GM21825 (cell line): ENCODE data around the gene UNCX.
"Not testable (repeated sequence)": the region's sequence is repeated elsewhere in the genome, so short reads cannot be mapped to it uniquely, and the experiment has no call there.

Source experiments
- ATAC-seq: cut with Tn5 transposase; IDR thresholded peaks from one replicate; pipeline ENCODE4 v1.9.1; 2021; ENCODE audit warnings: mild to moderate bottlenecking, moderate library complexity; ENCODE audit not compliant: unreplicated experiment

UNCX gene

DNA sequence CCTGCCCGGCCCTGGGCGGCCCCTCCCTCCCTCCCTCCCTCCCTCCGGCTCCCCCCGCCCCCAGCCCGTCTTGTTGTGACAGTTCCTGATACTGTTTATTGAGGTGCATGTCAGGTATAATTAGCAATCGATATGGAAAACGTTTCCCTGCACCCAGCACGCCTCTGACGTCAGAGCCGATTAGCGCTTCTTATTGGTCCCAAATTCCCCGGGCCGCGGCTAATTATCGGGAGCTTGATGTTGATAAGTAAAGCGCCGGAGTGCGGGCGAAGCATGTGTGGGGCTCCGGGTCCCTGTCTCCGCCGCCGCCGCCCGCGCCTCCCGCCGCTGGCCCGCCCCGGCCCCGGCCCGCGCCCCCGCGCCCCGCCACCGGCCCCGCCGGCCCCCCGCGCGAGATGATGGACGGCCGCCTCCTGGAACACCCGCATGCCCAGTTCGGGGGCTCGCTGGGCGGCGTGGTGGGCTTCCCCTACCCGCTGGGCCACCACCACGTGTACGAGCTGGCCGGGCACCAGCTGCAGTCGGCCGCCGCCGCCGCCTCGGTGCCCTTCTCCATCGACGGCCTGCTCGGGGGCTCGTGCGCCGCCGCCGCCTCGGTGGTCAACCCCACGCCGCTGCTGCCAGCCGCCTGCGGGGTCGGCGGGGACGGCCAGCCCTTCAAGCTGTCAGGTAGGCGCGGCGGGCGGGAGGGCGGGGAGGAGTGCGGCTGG, at the start of gene UNCX:
TSS of gene UNCX (plus strand) at position 250 of the 710 bp plus-strand sequence. CDS start at position 396, 146 bp downstream.
- no peak for ATAC-seq

DNA sequence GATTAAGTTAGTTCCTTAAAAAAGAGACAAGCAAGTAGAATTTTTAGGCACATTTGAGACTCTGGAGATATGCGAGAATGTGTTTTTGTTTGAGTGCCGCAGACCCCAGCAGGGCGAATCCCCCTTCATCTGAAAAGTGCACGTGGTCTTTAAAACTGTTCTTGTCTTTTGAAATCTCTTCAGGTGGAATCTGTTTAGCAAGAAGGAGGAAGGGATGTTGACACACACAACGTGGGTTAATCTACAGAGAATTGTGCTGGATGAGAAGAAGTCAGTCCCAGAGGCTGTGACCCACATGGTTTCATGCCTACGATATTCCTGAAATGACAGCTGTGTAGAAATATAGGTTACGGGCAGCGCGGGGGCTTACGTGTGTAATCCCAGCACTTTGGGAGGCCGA, 45.5 kb upstream of the UNCX start:
- no peak for ATAC-seq

DNA sequence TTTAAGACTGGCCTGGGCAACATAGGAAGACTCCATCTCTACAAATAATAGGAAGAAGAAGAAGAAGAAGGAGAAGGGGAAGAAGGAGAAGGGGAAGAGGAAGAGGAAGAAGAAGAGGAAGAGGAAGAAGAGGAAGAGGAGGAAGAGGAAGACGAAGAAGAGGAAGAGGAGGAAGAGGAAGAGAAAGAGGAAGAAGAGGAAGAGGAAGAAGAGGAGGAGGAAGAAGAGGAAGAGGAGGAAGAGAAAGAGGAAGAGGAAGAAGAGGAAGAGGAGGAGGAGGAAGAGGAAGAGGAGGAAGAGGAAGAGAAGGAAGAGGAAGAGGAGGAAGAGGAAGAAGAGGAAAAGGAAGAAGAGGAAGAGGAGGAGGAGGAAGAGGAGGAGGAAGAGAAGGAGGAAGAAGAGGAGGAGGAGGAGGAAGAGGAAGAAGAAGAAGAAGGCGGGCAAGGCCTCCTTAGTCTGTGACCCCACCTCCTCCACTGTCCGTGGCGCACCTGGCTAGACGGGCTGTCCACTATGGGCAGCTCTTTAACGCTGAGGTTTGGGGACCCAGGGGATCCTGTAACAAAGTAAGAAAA, 43.9 kb upstream of the UNCX start:
- ATAC-seq = no peak

DNA sequence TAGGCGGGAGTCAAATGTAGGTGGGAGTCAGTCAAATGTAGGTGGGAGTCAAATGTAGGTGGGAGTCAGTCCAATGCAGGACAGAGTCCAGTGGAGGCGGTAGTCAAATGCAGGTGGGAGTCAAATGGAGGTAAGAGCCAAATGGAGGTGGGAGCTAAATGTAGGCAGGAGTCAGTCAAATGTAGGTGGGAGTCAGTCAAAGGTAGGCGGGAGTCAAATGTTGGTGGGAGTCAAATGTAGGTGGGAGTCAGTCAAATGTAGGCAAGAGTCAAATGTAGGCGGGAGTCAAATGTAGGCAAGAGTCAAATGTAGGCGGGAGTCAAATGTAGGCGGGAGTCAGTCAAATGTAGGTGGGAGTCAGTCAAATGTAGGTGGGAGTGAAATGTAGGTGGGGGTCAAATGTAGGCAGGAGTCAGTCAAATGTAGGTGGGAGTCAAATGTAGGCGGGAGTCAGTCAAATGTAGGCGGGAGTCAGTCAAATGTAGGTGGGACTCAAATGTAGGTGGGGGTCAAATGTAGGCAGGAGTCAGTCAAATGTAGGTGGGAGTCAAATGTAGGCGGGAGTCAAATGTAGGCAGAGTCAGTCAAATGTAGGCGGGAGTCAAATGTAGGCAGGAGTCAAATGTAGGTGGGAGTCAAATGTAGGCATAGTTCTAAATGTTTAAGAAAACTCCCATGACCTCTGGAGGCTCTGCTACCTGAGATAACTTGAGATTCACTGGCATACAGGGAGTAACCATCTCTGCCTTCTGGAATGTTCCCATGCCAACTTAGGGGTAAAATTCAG, 42.5 kb upstream of the UNCX start:
- ATAC-seq = no peak

DNA sequence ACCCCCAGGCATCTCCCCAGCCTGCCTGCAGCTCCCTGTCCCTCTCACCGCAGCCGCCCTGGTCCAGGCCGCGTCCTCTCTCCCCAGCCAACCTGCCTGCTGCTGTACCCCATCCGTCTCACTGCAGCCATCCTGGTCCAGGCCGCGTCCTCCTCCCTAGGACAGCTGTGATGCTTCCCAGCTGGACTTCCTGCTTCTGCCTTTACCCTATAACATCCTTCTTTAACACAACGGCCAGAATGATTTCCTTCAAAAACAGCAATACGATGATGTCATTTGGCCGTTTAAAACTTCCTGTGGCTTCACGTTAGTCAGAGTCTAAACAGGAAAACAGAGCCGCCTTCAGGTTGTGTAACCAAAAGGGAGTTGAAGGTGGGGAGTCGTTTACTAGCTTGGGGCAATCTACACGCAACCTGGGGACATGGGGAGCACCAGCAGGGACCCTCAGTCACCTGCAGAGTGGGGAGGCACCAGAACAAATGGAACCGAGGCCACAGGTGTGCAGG, 40.4 kb upstream of the UNCX start:
- no peak for ATAC-seq

DNA sequence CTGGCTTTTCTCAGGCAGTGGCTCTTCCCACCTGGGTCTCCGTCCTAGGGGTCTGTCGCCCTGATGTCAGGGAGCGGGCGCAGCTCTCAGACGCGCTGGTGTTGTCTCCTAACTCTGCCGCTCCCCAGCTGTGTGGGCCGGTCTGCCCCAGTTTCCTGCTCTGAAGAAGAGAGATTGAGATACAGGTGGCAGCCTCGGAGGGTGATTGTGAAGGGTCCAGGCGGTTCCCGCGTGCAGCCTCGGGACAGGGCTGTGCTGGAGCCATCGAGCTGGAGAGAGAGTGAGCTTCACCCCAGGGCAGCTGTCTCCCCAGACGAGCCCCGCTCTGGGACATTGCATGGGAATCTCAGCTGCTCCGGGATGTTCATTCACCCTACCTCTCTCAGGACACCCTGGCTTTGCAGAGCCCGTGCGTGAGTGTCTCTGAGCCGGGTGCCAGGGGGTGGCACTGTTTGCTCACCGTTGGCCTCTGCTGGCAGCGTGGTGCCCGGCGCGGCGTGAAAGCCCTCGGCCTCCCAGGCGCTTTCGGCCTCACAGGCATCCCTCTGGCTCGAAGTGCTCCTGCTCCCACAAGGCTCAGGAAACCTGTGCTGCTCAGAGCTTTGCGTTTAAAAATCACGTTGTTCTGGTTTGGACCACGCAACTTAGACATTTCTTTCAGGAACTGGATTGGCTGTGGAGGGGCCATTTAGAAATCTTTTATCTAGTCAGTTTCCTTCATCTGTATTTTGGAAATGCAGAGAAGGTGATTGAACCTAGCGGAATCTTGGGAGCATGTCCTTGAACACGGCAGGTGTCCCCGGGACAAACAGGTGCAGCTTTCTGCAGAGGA, 38.9 kb upstream of the UNCX start:
- no peak for ATAC-seq

DNA sequence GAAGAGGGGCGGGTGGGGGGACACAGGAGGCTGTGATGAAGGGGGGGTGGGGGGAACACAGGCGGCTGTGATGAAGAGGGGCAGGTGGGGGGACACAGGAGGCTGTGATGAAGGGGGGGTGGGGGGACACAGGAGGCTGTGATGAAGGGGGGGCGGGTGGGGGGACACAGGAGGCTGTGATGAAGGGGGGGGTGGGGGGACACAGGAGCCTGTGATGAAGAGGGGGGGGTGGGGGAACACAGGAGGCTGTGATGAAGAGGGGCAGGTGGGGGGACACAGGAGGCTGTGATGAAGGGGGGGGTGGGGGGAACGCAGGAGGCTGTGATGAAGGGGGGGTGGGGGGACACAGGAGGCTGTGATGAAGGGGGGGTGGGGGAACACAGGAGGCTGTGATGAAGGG, 36.2 kb upstream of the UNCX start:
- ATAC-seq = not testable (repeated sequence)

DNA sequence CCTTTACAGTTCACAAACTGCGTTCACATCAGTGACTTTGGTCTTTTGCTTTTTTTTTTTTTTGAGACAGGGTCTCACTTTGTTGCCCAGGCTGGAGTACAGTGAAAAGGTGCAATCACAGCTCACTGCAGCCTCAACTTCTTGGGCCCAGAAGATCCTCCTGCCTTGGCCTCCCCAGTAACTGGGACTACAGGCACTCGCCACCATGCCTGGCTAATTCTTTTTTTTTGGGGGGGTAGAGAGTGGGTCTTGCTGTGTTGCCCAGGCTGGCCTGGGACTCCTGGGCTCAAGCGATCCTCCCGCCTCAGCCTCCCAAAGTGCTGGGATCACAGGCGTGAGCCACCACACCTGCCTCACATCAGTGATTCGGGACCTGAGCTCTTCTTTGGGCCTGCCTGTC, 35.7 kb upstream of the UNCX start:
- no peak for ATAC-seq

DNA sequence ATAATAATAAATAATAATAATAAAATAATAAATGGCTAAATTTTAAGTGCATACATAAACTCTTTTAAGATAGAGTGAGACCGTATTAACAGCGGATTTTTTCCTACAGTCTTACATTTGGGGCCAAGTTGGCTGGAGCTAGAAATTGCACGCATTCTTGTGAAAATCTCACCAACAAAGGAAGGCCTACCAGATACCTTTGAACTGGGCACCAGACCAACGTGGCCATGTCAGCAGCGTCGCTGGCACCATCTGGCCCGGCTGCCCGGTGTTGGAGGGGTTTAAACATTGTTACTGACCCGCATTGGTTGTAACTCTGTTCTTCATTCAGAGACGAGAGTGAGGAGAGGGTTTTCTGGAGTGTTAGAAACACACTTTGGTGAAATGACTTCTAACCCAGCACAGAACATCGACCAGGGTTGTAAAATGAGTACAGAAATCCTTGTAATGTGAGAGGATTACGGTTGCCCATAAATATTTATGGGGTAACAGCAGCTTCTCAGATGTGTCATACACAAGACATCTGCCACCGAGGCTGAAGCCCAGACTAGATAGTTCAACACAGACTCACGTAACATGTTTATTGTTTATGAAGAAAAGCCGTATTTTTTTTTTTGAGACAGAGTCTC, 34.6 kb upstream of the UNCX start:
- ATAC-seq = no peak

DNA sequence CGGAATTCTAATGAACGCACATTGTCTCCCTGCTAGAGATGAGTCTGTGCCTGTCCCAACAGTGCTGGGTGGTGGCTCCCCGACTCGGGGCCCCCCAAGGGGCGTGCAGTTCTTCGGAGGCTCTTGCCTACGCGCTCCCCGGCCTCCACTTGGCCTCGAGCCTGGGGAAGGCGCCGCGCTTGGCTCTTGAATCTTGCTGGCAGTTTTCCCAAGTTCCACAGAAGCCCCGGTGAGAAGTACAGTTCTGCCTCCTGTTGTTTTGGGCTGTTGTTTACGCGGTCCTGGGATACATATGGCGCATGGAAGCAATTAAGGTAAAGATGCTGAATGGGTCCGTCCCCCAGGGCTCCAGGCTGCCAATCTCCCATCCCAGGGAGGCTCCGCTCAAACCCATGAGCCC, 32.6 kb upstream of the UNCX start:
- ATAC-seq = no peak

DNA sequence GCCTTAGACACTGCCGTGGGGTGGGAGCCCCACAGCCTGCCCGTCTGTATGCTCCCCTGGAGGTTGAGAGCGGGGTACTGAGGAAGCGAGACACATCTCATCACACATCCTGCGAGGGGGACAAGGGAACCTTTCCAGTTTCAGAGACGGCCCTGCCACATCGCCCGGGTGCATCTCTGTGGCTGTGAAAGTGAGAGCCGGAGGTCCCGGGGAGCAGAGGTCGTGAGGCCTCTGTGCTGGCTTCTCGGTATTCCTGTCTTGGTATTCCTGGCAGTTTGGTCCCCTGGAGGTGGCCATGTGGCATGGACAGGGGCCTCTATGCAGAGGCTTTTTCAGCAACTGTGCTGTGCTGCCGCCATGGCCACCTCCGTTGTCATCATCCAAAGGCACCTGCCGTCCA, 30.8 kb upstream of the UNCX start:
- ATAC-seq = no peak

DNA sequence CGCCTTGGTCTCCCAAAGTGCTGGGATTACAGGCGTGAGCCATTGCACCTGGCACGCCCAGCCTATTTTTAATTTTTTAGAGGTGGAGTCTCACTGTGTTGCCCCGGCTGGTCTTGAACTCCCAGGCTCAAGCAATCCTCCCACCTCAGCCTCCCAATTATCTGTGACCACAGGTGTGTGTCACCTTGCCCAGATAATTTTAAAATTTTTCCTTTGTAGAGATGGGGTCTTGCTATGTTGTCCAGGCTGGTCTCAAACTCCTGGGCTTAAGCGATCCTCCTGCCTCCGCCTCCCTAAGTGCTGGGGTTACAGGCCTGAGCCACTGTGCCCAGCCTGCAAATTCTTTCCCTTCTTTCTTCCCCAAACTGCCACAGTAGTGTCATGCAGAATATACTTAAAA, 29.8 kb upstream of the UNCX start:
- ATAC-seq = not testable (repeated sequence)

DNA sequence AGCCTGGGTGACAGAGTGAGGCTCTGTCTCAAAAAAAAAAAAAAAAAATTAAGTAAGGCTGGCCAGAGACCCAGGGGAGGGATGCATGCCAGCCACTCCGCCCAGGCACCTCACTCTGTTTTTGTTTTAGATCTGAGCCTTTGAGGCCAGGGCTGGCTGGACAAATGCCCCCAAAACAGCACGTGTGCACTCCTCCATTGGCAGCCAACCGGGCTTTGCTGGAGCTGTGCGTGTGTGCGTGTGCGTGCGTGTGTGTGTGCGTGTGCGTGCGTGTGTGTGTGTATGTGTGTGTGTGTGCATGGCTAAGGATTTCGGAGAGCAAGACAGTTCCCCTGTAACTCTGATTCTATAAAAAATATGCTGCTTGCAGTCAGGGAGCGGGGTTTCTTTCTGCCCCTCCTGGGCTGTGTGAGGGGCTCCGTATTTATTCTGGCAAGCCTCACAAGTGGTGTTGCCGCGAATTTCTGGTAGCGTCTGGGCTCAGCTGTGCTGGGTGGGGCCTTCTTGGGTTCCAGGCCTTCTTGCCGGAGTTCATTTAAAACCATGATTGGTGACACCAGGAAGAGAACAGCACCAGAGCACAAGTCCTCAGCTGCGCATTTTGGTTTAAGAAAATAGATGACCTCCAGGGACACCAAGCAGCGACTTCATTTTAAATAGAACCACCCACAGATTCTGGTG, 28.1 kb upstream of the UNCX start:
- no peak for ATAC-seq

DNA sequence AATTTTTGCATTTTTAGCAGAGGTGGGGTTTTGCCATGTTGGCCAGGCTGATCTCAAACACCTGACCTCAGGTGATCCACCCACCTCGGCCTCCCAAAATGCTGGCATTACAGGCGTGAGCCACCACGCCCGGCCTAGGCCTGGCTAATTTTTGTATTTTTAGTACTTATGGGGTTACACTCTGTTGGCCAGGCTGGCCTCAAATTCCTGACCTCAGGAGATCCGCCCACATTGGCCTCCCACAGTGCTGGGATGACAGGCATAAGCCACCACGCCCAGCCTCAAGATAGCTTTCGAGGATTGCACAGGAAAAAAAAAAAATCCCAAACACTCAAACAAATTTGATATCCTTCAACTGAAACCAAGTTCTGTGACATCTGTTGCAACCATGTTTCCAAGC, 26.9 kb upstream of the UNCX start:
- not testable (repeated sequence) for ATAC-seq

DNA sequence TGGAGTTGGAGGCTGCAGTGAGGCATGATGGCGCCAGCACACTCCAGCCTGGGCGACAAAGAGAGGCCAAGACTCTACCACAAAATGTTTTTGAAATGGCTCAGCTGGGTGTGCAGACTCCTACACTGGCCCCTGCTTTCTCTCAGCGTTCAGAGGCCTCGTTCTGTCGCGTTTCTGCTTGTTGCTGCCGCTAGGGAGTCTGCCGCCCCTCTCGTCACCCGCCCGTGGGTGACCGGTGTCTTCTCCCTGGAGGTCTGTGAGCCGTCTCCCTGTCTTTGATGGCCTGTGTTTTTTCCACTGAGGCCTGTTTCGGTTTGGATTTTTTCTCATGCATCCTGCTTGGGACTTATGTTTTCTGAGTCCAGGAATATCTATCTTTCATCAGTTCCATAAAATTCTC, 23.6 kb upstream of the UNCX start:
- ATAC-seq = no peak

DNA sequence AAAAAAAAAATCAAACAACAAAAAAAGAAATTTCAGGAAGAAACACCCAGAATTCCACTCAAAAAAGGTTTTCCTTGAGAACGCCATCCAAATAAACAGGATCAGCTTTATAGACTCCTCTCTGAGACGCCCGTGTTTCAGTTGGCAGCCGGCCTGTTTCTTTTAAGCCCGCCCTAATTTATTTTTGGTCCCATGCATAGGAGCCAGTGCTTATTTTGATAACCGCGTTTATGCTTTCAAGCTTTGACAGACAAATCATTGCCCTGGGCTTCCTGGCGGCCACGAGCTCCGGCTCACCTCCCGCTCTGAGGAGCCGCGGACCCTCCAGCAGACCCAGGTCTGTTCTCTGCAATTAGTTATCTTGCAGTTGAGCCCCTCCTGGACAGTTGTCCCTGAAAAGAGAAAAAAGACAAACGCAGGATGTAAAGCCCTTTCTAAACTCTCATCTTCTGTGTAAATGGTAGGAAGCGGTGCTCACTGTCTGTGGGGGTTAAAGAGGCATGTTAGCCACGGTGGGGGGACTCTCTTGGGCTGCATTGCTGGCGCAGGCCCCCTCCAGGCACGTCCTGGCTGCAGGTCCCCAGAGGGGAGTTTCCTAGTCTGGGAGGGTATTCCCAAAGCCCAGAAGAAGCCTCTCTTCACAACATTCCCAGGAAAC, 22.2 kb upstream of the UNCX start:
- ATAC-seq = no peak

DNA sequence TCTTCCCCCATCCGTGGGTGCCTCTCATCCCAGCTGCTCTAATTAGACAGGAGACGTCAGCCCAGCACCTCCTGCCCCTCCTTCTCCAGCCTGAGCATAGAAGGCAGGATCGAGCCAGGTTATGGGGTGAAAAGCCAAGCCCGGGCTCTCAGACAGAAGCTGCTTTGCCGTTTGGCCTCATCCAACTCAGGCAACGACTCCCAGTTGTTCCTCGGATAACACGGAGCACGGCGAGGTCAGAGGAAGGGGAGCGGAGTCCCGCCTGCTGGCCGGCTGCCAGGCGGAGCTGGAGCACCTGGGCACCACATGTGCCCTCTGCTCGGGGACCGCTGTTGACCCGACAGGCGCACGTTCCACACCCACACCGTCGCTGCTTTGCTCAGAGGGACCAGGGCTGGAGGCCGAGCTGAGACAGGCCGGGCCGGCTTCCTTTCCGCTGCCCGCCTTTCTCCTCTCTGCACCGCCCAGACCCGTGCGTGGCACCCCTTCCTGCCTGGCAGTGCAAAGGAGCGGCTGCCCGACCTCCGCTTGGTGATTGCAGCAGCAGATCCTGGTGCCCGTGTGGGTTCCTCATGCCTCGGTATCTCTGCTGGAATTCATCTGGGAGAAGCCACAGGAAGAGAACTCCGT, 21.6 kb upstream of the UNCX start:
- no peak for ATAC-seq

DNA sequence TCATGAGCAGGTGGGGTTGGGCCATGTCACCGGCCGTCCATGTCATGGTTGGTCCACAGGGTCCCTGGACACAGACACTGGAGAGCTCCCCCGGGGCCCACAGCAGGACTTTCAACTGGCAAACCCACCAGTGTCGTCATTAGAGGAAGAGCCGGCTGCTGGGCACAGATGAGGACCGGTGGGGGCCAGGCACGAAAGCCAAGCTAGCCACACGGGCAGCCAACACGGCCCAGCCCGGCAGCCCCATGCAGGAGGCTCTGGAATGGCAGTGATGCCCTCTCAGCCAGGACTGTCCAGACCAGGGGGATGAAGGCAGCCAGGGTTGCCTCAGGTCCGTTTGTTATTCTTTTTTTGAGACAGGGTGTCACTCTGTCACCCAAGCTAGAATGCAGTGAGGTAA, 21.1 kb upstream of the UNCX start:
- ATAC-seq = no peak

DNA sequence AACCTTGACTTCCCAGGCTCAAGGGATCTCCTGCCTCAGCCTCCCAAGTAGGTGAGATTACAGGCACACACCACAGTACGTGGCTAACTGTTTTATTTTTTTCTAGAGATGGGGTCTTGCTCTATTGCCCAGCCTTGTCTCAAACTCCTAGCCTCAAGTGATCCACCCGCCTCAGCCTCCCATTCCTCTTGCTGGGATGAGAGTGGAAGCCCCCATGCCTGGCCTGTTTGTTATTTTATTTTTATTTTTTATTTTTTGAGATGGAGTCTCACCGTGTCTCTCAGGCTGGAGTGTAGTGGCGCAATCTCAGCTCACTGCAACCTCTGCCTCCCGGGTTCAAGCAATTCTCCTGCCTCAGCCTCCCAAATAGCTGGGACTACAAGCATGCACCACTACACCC, 20.6 kb upstream of the UNCX start:
- not testable (repeated sequence) for ATAC-seq
